GM18873 (cell line): ENCODE data around the gene PGA4.
"Not testable (repeated sequence)": the region's sequence is repeated elsewhere in the genome, so short reads cannot be mapped to it uniquely, and the experiment has no call there.

ENCODE experiments used
- ATAC-seq: cut with Tn5 transposase; IDR thresholded peaks from one replicate; pipeline ENCODE4 v1.9.1; 2021; ENCODE audit warnings: mild to moderate bottlenecking, moderate library complexity, moderate number of reproducible peaks; ENCODE audit not compliant: unreplicated experiment, low FRiP score

Gene PGA4

DNA sequence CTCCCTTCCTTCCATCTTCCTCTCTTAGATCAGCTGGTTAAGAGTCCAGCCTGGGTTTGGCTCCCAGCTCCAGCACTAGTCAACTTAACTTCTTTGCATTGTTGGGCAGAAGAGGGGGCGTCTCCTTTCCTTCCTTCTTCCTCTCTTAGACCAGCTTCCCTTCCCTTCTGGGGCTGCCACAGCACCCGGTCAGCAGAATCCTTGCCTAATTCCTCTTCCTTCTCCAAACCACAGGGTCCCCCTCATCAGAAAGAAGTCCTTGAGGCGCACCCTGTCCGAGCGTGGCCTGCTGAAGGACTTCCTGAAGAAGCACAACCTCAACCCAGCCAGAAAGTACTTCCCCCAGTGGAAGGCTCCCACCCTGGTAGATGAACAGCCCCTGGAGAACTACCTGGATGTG, 18.3 kb upstream of the PGA4 start:
- ATAC-seq: not testable (repeated sequence)

DNA sequence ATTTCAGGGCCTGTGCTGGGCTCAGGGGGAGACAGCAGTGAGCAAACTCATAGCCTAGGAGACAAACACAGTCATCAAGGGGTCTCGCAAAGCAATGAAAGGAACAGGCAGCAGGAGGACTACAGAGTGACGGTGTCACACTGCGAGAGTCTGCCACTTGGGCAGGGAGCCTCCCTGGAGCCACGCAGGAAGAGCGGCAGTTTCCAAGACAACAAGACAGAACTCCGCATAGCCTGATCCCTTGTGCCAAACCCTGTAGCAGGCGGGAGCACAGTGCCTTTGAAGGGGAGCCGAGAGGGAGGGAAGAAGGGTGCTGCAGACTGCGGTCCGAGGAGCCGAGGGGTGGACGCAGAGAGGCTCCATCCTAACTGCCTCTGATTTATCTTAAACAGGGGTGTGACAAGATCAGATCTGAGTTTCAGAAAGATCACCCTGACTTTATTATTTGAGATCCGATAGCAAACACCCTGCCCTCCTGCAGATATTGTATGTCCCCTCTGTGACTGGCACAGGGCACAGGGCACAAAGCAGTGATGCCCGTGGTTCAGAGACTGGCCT, 17.6 kb upstream of the PGA4 start:
- ATAC-seq: not testable (repeated sequence)

DNA sequence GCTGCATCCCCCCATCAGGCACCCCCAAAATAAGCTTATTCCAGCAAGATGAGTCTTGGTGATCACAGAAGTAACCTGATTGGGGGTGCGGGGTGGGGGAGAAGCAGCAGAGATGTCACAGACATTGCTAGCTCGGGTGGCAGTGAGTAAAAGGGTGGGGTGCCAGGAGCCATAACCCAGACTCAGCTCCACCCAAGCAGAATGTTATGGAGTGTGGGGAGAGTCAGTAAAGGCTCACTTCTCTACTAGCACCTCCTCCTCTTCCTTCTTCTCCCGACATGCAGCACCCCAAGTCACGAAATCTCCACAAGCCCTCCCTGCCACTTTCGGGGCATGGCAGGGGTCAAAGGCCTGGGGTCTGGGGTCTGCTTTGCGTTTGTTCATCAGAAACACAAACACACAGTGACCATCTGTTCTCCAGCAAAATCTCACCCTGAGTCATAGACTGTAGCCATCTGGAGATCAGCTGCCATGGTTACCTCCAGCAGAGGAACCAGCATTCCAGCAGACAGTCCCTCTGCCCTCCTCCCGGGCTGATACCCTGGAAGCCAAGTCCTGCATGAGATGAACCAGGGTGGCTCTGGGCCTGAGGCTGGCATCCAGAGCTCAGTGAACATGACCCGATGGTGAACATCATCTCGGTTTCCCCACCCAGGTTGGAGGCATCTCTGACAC, 14.4 kb upstream of the PGA4 start:
- not testable (repeated sequence) for ATAC-seq

DNA sequence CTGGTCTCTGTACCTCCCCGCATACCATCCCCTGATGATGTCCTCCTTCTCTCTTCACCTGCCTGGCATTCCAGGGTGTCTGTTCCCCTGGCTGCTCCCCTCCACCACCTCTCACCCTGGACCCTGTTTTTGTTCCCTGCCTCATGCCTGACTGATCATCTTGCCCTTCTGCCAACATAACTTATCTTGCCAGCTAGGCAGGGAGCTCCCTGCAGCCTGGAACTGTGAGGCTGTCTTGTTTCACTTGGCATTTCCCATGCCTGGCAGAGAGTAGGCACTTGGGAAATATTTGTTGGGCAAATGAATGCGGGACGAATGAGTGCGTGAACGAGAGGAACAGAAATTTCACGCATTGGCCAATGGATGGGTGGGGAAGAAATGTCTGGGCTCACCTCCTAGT, 11.5 kb upstream of the PGA4 start:
- not testable (repeated sequence) for ATAC-seq

DNA sequence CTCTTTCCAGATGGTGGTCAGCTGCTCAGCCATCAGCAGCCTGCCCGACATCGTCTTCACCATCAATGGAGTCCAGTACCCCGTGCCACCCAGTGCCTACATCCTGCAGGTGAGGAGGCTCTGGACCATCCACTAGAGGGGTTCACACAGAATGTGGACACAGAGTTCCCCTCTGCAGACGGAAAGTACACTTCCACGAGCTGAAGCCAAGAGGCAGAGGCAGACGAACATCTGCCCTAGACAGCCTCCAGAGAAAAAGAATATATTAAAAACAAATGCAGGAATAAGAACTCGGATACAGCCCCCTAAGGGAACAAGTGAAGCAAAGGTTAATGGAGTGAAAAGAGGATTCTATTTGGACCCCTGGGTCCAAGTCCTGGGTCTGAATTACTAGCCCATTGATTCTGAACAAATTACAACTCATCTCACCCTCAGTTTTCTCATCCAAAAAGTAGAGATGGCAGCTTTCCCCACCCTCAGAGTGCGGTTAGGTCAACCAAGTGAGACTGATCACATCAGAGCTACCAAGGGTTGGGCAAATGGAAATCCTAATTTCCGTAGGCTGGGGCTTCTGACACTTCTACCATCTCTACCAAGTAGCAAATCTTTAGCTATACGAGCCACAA, 10.7 kb upstream of the PGA4 start:
- ATAC-seq: not testable (repeated sequence)

DNA sequence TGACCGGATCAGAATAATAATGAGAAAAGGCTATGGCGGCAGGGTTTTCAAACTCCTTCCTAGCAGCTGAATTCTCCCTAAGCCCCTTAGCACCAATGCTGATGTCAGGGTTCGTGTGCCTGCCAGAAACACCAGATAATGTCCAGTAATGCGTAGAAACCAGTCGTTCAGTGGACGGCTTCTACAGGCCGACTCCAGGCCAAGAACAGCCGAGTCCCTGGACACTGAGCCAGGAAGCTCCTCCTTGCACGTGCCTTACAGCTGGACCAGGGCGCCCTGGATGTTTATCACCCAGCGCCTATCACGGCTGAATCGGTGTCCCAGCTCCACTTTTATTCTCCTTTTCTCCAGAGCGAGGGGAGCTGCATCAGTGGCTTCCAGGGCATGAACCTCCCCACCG, 9.9 kb upstream of the PGA4 start:
- not testable (repeated sequence) for ATAC-seq

DNA sequence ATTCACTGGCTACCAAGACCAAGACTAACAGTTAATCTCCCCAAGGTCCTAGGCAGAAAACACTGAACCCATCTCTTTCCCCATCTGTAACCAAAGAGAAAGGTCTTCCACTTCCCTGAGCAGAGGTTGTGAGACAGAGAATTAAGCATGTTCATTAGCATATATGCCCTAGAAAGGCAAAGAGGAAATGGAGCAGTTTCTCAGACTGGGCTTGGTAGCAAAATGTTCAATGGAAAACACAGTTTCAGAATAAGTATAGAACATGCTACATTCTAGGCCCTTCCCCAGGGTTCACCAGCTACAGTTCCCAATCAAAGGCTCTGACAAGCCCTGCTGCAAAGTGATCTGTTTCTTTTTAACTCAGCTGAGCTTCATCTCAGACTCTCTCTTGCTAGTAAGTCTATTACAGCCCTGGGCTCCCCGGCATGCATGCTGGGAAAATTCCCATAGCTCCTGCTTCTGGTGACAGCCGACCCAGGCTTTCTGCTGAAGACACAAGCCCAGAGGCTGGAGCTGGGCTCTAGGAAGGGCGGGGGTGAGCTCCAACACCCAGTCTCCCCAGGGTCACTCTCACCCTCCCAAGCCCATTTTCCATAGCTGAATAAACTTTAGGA, 8.3 kb upstream of the PGA4 start:
- ATAC-seq: not testable (repeated sequence)

DNA sequence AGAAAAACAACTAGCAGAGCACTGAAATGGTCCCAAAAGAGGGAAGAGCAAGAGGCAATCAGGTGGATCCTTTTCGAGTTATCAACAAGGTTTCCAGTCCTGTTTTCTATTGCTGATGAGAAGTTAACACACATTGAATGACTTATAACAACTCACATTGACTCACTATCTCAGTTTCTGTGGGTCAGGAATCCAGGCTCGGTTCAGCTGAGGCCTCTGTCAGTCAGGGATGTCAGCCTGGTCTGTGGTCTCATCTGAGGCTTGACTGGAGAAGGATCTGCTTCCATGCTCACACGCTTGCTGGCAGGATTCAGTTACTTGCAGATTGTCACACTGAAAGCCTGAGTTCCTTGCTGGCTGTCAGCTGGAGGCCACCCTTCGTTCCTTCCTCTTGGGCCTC, 3.8 kb upstream of the PGA4 start:
- not testable (repeated sequence) for ATAC-seq

DNA sequence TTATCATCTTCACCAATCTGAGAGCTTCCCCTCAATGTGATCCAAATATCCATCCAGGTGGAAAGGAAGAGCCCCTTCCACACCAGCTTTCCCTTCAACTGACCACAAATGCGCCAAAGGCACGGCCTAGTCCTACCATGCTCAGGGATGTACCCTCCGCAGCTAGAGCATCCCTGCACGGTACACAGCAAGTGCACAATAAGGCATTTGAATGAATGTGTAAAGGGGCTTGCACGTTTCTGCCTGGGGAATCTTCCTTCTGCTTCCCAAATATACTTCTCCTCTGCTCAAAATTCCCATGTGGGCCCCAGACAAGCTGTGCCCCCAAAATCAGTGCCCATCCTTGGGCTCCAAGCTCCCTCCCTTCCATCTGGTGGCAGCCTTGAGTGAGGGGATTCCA, 3.1 kb upstream of the PGA4 start:
- ATAC-seq: not testable (repeated sequence)

DNA sequence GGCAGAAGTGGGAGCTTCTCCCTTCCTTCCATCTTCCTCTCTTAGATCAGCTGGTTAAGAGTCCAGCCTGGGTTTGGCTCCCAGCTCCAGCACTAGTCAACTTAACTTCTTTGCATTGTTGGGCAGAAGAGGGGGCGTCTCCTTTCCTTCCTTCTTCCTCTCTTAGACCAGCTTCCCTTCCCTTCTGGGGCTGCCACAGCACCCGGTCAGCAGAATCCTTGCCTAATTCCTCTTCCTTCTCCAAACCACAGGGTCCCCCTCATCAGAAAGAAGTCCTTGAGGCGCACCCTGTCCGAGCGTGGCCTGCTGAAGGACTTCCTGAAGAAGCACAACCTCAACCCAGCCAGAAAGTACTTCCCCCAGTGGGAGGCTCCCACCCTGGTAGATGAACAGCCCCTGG, 545 bp downstream of the PGA4 start:
- not testable (repeated sequence) for ATAC-seq

DNA sequence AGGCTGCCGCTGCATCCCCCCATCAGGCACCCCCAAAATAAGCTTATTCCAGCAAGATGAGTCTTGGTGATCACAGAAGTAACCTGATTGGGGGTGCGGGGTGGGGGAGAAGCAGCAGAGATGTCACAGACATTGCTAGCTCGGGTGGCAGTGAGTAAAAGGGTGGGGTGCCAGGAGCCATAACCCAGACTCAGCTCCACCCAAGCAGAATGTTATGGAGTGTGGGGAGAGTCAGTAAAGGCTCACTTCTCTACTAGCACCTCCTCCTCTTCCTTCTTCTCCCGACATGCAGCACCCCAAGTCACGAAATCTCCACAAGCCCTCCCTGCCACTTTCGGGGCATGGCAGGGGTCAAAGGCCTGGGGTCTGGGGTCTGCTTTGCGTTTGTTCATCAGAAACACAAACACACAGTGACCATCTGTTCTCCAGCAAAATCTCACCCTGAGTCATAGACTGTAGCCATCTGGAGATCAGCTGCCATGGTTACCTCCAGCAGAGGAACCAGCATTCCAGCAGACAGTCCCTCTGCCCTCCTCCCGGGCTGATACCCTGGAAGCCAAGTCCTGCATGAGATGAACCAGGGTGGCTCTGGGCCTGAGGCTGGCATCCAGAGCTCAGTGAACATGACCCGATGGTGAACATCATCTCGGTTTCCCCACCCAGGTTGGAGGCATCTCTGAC, 4.5 kb downstream of the PGA4 start:
- not testable (repeated sequence) for ATAC-seq

DNA sequence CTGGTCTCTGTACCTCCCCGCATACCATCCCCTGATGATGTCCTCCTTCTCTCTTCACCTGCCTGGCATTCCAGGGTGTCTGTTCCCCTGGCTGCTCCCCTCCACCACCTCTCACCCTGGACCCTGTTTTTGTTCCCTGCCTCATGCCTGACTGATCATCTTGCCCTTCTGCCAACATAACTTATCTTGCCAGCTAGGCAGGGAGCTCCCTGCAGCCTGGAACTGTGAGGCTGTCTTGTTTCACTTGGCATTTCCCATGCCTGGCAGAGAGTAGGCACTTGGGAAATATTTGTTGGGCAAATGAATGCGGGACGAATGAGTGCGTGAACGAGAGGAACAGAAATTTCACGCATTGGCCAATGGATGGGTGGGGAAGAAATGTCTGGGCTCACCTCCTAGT, 7.3 kb downstream of the PGA4 start:
- not testable (repeated sequence) for ATAC-seq

DNA sequence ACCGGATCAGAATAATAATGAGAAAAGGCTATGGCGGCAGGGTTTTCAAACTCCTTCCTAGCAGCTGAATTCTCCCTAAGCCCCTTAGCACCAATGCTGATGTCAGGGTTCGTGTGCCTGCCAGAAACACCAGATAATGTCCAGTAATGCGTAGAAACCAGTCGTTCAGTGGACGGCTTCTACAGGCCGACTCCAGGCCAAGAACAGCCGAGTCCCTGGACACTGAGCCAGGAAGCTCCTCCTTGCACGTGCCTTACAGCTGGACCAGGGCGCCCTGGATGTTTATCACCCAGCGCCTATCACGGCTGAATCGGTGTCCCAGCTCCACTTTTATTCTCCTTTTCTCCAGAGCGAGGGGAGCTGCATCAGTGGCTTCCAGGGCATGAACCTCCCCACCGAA, 8.9 kb downstream of the PGA4 start:
- ATAC-seq: not testable (repeated sequence)

DNA sequence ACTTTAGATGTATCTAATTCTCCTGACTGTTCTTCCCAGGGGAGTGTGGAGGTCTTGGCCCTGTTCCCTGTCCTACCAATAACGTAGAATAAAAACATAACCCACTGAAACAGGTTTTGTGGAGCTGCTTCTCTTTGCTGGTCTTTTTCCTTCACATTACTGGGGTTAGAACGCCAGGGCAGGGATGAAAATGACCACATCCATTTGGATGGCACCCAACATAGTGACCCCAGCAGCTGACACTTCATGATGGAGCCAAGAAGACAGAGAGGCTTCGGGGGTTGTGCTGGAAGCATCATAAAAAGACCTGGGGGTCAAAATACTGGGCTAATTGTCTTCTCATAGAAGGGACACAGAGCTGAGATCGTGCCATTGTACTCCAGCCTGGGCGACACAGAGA, 9.4 kb downstream of the PGA4 start:
- not testable (repeated sequence) for ATAC-seq

DNA sequence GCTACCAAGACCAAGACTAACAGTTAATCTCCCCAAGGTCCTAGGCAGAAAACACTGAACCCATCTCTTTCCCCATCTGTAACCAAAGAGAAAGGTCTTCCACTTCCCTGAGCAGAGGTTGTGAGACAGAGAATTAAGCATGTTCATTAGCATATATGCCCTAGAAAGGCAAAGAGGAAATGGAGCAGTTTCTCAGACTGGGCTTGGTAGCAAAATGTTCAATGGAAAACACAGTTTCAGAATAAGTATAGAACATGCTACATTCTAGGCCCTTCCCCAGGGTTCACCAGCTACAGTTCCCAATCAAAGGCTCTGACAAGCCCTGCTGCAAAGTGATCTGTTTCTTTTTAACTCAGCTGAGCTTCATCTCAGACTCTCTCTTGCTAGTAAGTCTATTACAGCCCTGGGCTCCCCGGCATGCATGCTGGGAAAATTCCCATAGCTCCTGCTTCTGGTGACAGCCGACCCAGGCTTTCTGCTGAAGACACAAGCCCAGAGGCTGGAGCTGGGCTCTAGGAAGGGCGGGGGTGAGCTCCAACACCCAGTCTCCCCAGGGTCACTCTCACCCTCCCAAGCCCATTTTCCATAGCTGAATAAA, 10.5 kb downstream of the PGA4 start:
- ATAC-seq: not testable (repeated sequence)

DNA sequence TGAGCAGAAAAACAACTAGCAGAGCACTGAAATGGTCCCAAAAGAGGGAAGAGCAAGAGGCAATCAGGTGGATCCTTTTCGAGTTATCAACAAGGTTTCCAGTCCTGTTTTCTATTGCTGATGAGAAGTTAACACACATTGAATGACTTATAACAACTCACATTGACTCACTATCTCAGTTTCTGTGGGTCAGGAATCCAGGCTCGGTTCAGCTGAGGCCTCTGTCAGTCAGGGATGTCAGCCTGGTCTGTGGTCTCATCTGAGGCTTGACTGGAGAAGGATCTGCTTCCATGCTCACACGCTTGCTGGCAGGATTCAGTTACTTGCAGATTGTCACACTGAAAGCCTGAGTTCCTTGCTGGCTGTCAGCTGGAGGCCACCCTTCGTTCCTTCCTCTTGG, 15.0 kb downstream of the PGA4 start:
- ATAC-seq: not testable (repeated sequence)

DNA sequence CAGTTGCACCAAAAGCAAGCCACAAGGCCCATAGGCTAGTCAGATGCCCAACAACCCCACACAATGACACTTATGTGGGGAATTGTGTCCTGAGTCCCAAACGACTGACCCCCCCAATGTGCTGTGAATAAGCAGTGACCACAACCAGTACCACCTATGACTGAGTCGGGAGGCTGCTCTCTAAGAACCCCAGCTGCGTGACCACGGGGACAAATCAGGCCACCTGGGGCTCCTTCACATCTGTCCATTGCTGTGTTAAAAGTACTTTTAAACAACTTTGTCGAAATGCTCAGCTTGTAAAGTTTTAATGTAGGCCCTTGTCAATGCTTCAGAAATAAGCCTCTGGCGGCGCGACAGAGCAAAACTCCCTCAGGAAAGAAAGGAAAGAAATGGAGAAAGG, 18.1 kb downstream of the PGA4 start:
- not testable (repeated sequence) for ATAC-seq

DNA sequence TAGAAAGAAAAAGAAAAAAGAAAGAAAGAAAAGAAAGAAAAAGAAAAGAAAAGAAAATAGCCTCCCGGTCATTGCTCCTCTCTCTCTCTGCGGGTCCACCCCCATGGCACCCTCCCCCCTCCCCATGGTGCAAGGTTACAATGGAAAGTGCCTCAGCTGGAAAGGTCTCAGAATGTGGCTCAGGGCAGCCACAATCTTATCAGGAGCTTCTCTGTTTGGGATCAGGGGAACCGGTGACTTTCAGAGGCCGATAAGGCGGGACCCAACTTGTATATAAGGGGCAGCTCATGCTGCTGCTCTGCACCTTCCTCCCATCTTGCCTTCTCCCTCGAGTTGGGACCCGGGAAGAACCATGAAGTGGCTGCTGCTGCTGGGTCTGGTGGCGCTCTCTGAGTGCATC, 18.7 kb downstream of the PGA4 start, which contains the start of gene PGA5:
Gene PGA5, plus strand, starts transcription at position 301 of the 400 bp plus-strand sequence. Its CDS starts 52 bp downstream, at position 353.
- ATAC-seq: not testable (repeated sequence)

DNA sequence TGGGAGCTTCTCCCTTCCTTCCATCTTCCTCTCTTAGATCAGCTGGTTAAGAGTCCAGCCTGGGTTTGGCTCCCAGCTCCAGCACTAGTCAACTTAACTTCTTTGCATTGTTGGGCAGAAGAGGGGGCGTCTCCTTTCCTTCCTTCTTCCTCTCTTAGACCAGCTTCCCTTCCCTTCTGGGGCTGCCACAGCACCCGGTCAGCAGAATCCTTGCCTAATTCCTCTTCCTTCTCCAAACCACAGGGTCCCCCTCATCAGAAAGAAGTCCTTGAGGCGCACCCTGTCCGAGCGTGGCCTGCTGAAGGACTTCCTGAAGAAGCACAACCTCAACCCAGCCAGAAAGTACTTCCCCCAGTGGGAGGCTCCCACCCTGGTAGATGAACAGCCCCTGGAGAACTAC, 19.4 kb downstream of the PGA4 start:
- not testable (repeated sequence) for ATAC-seq

DNA sequence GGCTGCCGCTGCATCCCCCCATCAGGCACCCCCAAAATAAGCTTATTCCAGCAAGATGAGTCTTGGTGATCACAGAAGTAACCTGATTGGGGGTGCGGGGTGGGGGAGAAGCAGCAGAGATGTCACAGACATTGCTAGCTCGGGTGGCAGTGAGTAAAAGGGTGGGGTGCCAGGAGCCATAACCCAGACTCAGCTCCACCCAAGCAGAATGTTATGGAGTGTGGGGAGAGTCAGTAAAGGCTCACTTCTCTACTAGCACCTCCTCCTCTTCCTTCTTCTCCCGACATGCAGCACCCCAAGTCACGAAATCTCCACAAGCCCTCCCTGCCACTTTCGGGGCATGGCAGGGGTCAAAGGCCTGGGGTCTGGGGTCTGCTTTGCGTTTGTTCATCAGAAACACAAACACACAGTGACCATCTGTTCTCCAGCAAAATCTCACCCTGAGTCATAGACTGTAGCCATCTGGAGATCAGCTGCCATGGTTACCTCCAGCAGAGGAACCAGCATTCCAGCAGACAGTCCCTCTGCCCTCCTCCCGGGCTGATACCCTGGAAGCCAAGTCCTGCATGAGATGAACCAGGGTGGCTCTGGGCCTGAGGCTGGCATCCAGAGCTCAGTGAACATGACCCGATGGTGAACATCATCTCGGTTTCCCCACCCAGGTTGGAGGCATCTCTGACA, 23.3 kb downstream of the PGA4 start:
- ATAC-seq: not testable (repeated sequence)
